ENCODE measurements around the gene OR1C1. TPM values are rescaled to one million over a fixed set of nuclear protein-coding genes. Genes with fewer than 3 reads are reported as not detected.
"Not testable (repeated sequence)": the region's sequence is repeated elsewhere in the genome, so short reads cannot be mapped to it uniquely, and the experiment has no call there.

The OR1C1 gene, protein sequence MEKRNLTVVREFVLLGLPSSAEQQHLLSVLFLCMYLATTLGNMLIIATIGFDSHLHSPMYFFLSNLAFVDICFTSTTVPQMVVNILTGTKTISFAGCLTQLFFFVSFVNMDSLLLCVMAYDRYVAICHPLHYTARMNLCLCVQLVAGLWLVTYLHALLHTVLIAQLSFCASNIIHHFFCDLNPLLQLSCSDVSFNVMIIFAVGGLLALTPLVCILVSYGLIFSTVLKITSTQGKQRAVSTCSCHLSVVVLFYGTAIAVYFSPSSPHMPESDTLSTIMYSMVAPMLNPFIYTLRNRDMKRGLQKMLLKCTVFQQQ
- not detected for polyA plus RNA-seq (2013, experiment 1 of 2; ENCODE audit: insufficient read length)
- not detected for polyA plus RNA-seq (2013, experiment 2 of 2; ENCODE audit: insufficient read length)

DNA sequence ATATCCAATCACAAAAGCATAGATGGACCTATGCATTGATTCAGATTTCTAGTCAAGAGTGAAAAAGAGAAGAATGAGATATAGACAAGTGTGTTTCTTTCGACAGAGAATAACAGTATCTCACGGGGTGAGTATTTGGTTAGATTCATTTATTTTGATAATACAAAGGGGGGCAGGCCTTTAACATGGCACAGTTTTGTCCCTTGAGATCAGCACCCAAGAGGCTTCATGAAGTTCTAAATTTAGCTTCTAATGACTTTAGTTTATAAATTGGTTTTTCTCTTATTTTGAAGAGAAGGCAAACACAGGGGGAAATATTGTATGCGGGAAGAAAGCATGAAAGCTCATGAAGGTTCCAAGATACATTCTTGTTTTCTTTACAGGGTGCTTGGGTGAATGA is at the start of gene OR1C1:
Gene OR1C1 (minus strand): TSS at position 101 of the 400 bp plus-strand sequence. CDS start 2,150 bp downstream, outside the sequence.
- DNase-seq: no peak

DNA sequence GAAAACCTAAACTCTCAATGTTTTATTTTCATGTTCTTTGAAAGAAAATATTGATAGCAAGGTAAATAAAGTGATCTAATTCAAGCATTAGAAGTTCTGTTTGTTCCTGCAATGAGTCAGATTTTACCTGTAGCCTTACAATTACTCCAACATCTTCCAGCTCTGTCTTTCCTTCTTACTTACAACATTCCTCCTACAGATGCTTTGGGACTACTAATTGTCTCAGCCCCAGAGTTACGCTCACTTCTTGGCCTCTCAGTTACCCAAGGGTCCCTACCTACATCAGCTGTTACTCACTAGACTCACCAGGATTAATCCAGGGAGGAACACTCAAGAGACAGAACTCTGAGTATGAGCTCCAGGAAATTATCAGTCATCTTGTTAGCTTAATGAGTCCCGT is 37.2 kb upstream of the OR1C1 start:
- no peak for DNase-seq

DNA sequence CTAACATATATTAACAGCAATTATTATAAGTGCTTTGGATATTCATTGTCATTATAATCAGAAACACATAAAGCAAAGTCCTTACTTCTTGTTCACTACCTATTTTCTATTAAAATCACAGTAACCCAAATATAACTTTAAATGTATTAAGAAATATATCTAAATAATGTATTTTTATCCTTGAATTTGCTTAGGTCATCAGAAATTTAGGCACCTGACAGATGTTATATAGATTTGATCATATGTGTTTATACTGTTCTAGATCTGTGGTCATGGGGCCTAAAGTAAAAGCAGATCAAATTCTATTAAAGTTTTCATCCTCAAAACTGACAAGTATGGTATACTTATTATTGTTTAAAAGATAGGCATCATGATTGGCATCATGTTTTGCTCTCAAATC is 9.2 kb upstream of the OR1C1 start:
- no peak for DNase-seq

GRCh38 chr1:247754311-247754710 is 6.0 kb downstream of the OR1C1 start:
- not testable (repeated sequence) for DNase-seq

- no peak for DNase-seq
Measured at GRCh38 chr1:247749870-247750269, 10.5 kb downstream of the OR1C1 start.

GRCh38 chr1:247748041-247748440 is 12.3 kb downstream of the OR1C1 start, which contains the start of gene OR14A2:
TSS of gene OR14A2 (minus strand) at chr1:247748141.
- DNase-seq: no peak

DNA sequence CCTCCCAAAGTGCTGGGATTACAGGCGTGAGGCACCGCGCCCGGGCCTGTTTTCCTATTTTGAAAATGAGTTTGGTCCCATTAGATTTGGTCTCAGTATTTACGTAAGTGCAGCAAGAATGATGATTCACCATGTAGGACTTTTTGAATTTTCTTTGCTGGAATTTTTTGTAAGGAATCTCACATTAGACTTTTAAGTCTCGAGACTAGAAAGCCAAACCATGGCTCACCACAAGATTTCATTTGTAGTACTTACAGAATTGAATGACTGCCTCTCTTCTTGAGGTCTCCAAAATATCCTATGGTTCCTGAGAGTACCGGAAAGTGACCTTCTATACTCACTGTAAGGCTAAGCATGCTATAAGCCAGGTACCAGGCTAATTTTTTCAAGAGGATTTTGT is 12.7 kb downstream of the OR1C1 start:
- DNase-seq: no peak

DNA sequence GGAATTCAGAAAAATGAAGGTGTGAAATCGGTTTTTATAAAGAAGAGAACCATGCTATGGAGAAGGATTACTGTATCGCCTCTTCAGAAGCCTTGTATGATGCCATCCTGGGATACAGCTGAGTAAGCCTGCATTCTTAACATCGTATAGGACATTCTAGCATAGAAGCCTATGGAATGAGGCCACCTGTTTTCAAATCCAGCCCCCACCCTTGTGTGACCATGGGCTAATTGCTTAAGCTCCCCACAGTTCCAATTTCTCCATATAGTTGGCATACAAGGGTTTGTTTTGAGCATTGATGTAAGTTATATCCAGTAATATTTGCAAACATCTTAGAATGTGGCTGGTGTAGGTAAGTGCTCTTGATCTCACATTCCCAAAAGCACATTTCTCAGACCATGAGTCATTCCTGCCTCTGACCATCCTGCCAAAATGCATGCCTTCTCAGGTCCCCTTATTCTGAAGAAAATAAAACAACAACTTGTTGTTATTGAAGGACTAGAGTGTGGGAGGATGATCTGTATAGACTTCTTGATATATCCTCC is 13.9 kb downstream of the OR1C1 start:
- no peak for DNase-seq

DNA sequence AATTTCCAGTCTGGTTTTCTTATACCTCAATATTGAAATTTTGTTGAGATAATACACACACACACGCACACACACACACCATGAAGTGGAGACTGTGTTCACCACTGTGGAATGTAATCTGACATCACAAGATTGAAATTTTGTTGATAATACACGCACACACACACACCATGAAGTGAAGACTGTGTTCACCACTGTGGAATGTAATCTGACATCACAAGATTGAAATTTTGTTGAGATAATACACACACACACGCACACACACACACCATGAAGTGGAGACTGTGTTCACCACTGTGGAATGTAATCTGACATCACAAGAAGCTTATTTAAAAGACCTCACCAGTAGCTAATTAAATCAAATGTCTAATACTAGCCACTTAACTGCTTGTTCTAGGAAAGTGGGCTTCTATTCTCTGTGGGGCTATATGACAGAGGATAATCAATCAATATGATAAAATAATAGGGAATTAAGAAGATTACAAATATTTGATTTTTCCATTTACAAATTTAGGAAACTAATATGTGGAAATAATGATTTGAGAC is 18.1 kb downstream of the OR1C1 start:
- DNase-seq: peak; percentile 0

DNA sequence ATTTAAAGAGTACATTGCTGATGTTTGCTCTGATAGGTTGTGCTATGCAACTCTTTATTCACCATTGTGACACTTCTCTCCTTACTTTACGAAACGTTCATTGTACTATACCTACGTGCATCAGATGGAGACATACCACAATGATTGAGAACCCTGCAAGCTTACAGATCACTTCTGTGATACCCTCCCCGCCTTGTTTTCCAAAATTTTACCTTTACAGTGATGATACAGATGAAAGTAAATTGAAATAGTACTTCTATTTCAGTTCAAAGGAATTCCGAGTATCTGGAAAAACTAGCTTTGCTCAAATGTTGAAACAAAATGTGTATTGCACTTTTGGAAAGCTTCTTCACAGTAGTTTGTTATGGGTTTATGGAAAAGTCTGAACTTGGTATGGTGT is 18.6 kb downstream of the OR1C1 start:
- DNase-seq: no peak

GRCh38 chr1:247740721-247741120 is 19.6 kb downstream of the OR1C1 start:
- DNase-seq: no peak

GRCh38 chr1:247738315-247738714 is 22.0 kb downstream of the OR1C1 start, which contains the start of gene OR14K1:
TSS of gene OR14K1 (plus strand) at chr1:247738615. CDS start at chr1:247738615, 0 bp downstream.
- DNase-seq: no peak

DNA sequence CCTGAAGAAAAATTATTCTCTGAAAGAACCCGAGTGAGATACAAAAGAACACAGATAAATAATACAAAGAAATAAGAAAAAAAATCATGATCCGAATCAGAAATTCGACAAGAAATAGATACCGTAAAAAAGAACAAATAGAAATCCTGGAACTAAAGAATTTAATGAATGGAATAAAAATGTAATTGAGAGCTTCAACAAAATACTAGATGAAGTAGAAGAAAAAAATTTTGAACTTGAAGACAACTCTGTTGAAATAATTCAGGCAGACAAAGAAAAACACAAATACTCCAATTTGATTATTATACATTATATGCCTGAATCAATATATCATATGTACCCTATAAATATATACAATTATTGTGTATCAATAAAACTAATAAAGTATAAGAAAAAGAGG is 39.1 kb downstream of the OR1C1 start:
- no peak for DNase-seq

- no peak for DNase-seq
Measured at GRCh38 chr1:247716546-247716945, 43.8 kb downstream of the OR1C1 start, which contains the start of gene OR6F1. TSS of gene OR6F1 (minus strand) at chr1:247716646. CDS start at chr1:247712755, 3,891 bp downstream.

DNA sequence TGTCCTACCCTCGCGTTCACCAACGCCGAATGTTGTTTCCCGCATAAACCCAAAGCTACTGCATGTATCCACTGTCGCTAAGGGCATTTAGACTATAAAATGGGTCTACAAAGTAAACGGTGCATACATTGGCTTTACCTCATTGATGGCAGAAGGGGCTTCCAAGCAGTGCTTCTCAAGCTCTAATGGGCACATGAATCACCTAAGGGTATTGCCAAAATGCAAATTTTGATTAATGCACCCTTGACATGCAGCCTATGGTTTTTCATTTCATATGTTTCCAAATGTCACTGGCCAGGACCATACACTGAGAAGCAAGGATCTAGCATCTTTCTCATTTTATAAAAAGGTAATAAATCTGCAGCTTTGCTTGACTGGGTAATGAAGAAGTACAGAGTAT is 46.6 kb downstream of the OR1C1 start:
- DNase-seq: no peak

- DNase-seq: not testable (repeated sequence)
Measured at GRCh38 chr1:247710681-247711080, 49.7 kb downstream of the OR1C1 start.

Data from fibroblast of skin of scalp (primary cell).